Stimulated activated CD4-positive, alpha-beta T cell treated with anti-CD3 and anti-CD28 coated beads, Interleukin-1b, Interleukin-23, amount 100 ng/mL, for 1 hour (primary cell): ENCODE measurements around the gene ZNF362.
"Not testable (repeated sequence)": the region's sequence is repeated elsewhere in the genome, so short reads cannot be mapped to it uniquely, and the experiment has no call there.

Experiments used
- DNase-seq, 2 donors: peaks; one replicate each; pipeline ENCODE4 v3.0.0-alpha.2; 2020; ENCODE audit warnings: low read depth in 2 of 2

Gene ZNF362, protein sequence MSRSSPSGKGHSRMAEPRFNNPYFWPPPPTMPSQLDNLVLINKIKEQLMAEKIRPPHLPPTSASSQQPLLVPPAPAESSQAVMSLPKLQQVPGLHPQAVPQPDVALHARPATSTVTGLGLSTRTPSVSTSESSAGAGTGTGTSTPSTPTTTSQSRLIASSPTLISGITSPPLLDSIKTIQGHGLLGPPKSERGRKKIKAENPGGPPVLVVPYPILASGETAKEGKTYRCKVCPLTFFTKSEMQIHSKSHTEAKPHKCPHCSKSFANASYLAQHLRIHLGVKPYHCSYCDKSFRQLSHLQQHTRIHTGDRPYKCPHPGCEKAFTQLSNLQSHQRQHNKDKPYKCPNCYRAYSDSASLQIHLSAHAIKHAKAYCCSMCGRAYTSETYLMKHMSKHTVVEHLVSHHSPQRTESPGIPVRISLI

DNA sequence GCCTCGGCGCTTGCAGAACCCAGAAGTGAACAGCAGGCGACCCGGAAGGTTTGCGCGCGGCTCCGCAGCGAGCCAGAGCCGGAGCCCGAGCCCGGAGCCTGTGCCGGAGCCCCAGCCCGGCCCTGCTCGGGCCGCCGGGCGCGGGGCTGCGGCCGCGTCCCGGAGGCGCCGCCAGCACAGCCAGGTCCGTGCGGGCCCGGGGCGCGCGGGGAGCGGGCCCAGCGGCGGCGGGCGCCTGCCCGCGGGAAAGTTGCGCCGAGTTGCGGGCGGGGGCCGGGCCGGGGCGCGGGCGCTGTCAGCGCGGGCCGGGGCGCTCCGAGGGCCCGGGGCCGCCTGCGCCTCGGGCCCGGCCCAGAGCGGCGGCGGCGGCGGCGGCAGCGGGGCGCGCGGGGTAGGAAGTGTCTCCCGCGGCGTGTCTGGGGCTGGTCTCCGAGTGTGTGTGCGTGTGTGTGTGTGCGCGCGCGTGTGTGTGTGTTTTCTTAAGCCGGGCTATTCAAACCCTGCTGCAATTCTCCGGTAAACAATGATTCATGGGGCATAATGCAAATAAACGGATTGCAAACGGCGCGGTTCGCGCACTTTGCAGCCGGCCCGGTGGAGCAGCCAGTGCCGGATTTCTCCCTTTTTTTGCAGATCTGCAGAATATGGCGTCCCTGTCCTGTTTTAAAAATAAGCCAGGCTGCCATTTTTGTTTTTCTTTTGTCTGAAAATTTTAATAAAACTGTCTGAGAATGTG is at the start of gene ZNF362:
Gene ZNF362, plus strand, starts transcription at position 22 of the 736 bp plus-strand sequence. CDS start 14,083 bp downstream, outside the sequence.
- peak; percentile 15 to 36 for DNase-seq

DNA sequence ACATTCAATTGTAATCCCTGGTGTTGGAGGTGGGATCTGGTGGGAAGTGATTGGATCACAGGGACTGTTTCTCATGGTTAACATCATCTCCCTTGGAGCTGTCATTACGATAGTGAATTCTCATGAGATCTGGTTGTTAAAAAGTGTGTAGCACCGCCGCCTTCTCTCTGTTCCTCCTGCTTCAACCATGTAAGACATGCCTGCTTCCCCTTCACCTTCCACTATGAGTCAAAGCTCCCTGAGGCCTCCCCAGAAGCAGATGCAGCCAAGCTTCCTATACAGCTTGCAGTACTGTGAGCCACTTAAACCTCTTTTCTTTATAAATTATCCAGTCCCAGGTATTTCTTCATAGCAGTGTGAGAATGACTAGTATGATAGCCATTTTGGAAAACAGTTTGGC is 44.3 kb upstream of the ZNF362 start:
- DNase-seq, result no peak

DNA sequence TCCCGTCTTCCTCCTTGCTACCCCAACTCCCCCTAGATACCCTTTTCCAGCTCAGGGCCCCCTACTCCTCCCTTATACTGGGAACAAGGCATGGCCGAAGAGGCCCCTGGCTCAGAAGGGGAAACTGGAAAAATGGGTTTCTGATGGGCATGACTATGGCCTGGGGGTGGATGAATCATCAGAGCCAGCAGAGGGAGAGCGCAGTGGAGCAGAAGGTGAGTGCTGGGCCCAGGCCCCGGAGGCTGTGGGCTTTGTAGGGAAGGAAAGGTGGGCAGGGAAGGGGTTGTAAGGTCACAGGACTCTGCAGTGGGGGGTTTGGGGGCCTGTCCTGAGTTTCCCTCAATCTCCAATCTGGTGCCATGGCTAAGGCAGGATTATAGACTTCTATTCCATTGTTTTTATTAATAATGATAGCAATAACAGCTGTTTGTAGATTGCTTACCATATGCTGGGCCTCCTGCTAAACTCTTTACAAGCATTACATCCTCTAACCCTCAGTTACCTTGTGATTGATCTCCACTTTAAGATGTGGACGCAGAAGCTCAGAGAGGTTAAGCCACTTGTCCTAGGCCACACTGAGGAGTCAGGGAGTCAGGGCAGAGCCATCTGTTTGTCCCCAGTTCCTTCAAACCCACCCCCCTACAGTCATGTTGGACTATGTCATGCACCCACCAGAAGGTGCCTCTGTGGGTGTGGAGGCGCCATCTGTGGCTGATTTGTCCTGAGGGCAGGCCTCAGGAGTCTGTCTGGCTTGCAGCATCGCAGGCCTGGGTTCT is 36.2 kb upstream of the ZNF362 start:
- no peak for DNase-seq

DNA sequence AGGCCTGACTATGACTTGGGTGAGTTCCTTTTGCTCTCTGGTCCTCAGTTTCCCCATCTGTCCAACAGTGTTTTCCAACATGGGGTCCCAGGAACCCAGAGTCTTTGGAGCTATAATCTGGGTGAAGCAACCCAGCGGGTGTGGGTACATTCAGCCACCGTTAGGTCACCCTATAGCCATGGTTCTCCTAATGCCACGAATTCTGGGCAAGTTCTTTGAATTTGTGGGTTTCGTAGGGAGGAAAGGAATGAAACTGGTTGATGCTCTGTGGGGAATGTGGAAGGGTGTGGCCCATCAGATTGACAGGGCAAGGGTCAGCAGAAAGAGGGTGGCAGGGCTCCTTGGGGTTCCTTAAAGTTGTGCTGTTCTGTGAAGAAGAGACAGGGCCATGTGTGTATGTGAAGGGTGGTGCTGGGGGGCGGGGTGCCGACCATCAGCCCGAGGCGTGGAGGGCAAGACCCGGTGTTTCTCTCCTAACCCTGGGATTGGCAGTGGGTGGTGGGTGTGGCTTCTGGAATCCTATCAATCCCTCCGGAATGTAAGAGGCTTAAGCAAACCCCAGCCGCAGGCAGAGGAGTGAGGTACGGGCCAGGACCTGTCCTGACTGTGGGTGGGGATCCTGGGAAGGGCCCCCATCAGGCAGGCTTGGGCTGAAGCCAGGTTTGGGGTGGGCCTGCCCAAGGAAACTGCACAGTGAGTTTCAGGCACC is 35.5 kb upstream of the ZNF362 start:
- no peak for DNase-seq

DNA sequence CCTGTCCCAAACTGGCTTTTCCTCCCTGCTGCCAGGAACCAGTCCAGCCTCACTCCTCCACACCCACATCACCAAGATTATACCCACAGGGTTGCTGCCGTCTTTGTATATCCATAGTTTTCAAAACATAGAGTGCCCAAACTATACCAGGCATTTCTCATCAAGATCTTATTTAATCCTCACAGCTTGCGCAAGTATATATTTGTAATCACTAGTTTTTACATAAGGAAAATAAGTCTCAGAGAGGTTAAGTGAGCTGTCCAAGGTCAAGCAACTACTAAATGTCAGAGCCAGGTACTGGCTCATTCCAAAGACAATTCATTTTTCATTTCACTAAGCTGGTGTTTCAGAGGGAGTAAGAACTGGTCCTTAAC is 34.9 kb upstream of the ZNF362 start:
- DNase-seq, result no peak

DNA sequence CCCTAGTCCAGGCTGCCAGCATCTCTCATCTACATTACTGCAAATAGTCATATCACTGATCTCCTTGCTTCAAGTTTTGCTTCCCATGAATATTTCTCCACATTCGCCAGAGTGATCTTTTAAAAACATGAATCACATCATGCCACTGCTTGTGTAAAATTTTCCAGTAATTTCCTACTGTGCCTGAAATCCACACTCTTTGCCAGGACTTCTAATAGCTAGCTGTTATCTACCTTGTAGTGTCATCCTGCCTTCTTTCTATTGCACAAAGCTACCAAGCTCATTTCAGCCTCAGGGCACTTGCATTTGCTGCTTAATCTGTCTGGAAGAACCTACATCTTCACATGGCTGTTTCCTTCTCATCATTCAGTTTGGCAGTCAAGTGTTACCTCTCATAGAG is 33.9 kb upstream of the ZNF362 start:
- DNase-seq, result no peak

DNA sequence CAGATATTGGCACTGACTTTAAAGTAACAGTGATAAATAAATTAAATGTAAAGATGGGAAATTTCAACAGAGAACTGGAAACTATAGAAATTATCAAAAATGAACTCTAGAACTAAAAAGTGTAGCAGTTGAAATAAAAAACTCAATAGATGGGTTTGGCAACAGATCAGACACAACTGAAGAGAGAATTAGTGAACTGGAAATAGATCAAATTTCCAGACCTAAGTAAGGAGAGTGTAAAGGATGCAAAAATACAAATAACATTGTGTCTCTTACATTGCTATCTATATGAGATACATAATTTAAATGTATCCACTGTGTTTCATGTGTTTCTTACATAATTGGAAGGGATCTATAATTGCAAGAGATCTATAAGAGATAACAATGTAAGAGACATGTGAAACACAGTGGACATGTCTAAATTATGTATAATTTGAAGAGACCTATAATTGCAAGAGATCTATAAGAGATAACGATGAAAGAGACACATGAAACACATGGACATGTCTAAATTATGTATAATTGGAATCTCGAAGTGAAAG is 32.1 kb upstream of the ZNF362 start:
- DNase-seq, result no peak

DNA sequence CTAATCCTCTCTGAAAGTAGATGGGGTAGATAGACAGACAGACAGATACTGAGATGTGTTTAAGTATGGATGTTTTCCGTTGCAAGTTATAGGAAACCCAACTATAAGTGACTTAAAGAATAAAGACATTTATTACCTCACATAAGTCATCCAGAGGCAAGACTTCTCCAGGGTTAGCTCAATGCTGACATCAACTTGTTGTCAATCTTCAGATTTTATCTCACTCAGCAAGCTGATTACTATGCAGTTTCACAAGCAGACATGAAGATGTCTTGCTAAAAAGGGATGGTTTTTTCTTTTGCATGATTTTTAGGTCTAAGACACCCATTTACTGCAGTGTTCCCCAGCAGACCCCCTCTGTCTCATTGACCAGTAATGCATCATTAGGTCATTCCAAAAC is 30.7 kb upstream of the ZNF362 start:
- no peak for DNase-seq

DNA sequence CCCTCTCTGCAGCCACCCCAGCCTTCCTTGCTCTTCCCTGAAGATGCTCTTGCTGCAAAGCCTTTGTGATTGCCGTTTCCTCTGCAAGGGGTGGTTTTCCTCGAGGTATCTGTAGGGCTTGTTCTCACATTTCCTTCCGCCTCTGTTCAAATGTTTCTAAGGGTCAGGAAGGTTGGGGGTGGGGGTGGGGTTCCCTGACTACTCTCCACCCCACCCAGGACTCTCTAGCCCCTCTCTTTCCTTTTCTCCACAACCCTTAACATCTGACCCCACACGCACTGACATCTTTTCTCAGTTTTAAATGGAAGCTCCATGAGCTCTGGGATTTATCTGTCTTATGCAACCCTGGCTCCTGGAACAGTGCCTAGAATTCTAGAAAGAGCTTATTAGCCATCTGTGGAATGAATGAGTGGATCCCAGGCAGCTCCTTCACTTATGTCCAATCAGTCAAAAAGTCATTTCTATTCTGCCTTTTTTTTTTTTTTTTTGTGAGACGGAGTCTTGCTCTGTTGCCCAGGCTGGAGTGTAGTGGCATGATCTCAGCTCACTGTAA is 27.3 kb upstream of the ZNF362 start:
- no peak for DNase-seq

DNA sequence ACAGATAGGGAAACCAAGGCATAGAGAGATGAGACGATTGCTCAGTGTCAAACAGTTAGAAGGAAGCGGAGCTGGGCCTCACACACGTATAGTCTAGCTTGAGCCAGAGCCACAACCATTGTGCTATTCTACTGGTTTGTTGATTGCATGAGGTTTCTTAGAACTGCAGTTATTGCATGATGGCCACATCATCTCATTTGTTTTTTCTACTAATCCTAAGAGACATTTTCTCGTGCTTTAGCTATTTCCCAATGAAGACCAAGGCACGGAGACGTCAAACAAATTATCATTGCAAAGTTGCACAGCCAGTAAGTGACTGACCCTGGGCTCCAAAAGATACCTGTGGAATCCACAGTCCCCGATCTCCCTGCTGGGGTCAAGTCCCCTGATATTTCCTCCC is 25.1 kb upstream of the ZNF362 start:
- DNase-seq, result no peak

DNA sequence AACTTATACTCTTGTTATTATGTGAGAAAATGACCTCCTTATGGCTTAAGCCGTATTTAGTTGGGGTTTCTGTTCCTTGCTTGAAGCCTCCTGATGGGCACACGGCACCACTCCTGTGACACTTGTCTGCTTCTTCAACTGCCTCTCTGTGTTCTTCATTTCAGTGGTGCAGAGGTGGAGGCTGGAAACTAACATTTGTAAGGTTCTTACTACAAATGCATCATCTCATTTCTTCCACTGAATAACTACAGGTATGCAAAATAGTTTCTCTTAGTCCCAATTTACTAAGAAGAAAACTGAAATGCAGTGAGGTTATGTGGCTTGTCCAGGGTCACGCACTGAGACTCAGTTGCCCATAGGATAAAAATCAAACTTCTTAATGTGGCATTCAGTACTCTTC is 23.6 kb upstream of the ZNF362 start:
- DNase-seq, result no peak

DNA sequence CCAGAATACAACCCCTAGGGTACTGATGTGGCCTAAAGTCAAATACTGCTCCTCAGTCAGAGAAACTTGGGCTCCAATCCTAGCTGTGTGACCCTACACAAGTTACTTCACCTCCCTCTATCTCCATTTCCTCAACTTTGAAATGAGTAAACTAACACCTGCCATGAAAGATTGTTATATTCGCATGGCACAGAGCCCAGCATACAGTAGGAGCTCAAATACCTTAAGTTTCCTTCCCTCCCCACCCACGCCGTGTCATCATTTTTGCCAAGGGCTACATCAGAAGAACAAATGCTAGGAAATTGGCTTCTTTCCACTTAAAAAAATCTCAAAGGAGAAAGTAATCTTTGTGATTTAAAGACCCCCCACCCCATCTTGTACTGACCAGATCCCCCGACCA is 22.2 kb upstream of the ZNF362 start:
- DNase-seq, result no peak

DNA sequence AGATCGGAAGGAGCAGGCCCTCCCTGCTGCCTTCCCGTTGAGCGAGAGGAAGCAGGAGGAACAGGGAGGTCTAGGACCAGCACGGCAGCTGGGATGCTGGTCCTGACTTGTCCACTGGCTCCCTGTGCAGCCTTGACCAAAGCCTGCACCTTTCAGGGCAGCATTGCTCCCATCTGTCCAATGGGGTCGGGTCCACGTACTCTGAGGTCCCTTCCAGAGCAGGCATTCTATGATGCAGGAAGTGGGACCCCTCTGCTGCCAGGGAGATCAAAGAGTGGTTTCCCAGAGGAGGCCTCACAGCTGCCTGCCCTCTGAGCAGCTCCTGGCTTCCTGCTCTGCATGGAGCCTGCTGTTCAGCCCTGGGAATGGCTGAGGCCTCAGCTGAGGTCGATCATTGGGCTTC is 21.7 kb upstream of the ZNF362 start:
- DNase-seq, result no peak

DNA sequence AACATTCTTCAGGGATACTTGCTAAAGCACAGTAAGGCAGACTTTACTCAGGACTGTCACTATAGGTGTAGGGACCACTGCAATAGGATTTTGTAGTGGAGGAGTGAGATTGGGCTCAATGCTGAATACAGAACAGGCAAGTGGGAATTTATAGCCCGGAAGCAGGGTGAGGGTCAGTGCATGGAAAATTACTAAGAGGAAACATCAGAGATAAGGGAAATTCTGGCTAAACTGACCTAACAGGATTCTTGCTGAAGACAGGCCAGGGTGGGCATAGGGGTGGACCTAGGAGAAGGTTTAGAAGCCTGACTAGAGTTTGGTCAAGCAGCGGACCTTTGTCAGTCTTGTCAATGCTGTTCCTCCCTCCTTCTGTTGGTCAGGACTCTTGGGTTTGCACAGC is 20.8 kb upstream of the ZNF362 start:
- DNase-seq, result no peak

DNA sequence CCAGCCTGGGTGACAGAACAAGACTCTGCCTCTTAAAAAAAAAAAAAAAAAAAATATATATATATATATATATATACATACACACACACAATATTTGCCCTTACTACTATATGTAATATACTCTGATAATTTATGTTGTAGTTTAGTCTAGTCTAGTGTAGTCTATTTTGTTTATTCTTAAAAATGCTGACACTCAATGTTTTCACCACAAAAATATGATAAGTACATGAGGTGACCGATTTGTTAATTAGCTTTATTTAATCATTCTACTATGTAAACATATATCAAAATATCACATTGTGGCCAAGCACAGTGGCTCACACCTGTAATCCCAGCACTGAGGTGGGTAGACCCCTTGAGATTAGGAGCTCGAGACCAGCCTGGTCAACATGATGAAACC is 19.8 kb upstream of the ZNF362 start:
- DNase-seq, result no peak

DNA sequence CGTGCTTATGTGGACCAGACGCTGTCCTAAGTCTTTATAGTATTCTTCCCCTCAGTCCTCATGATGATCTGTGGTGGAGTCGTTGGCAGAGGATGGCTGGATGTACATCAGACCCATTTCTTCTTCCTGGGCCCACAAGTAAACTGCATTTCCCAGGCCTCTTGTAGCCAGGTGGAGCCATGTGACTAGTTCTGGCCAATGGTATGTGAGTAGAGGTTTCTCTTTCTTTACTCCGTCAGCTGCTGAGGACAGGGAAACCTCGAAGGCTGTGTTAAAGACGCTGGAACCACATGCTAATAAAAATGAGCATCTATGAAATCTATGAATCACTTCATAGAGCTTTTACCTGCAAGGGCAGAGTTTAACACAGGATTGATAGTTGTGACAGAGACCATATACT is 18.7 kb upstream of the ZNF362 start:
- DNase-seq, result no peak

DNA sequence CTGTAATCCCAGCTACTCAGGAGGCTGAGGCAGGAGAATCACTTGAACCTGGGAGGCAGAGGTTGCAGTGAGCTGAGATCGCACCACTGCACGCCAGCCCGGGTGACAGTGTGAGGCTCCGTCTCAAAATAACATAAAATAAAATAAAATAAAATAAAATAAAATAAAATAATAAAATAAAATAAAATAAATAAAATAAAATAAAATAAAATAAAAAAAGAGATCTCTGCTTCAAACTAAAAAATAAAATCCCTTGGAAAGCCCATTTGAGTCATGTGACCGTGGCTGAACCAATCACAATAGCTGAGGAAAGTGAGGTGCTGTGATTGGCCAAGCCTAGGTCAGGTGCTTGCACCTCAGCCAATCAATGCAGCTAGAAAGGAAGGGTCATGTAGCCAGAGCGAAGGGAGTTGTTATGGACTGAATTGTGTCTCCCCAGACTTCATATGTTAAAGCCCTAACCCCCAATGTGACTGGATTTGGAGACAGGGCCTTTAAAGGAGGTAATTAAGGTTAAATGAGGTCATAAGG is 18.0 kb upstream of the ZNF362 start:
- DNase-seq, result not testable (repeated sequence)

DNA sequence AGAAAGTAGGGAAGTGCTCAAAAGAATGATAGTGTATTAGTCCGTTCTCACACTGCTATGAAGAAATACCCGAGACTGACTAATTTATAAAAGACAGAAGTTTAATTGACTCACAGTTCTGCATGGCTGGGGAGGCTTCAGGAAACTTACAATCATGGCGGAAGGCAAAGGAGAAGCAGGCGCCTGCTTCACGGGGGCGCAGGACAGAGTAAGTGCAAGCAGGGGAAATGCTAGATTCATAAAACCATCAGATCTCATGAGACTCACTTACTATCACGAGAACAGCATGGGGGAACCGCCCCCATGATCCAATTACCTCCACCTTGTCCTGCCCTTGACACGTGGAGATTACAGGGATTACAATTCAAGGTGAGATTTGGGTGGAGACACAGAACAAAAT is 16.9 kb upstream of the ZNF362 start:
- DNase-seq, result not testable (repeated sequence)

DNA sequence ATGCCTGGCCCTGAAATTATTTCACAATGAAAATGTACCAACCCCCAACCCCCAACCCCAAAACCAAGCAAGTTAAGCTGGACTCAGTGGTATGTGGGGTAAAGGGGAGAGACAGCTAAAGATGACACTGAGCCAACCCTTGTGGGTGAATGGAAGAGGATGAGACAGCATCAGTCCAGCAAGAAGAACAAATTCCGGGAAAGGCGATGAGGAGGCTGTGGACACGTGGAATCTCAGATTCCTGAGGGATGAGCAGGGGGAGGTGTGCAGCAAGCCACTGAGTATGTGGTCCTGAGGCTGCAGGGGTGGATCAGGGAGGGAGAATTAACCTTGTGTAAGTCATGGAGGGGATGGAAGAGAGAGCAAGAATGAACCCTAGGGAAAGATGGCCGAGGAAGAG is 14.4 kb upstream of the ZNF362 start:
- DNase-seq, result no peak

DNA sequence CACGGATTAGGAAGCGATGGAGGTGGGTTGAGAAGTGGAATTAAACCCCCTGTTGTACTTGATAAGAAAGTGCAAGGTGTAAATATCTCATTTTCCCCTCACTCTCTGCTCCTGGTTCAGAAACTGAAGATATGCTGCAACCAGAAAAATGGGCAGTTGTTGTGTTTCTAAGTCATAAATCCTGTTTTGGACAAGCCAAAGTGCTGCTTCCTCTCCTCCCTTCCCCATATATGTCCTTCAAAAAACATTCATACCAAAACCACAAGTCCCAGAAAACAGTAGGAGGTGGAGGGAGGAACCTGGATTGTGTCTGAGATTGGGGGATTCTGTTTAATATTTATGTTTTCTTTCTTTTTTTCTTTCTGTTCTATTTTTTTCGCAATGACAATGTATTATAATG is 13.6 kb upstream of the ZNF362 start:
- no peak for DNase-seq
